A549 treated with CORT108297 at 1 μM for 4 hours (cell line): Measurements from ENCODE around the gene ITGA3. TPM values are rescaled to one million over a fixed set of nuclear protein-coding genes. Genes with fewer than 3 reads are reported as not detected.

Source experiments
- total RNA-seq: library from RNA; stranded (reverse); fragments of 200-300 nt; extraction: Qiagen RNA extraction; gene quantifications from 5 replicates; pipeline ENCODE4 v1.2.3, GENCODE V29; 2022

The ITGA3 gene
- total RNA-seq = 368 to 497 TPM (median 466 TPM) in 5 replicates

DNA sequence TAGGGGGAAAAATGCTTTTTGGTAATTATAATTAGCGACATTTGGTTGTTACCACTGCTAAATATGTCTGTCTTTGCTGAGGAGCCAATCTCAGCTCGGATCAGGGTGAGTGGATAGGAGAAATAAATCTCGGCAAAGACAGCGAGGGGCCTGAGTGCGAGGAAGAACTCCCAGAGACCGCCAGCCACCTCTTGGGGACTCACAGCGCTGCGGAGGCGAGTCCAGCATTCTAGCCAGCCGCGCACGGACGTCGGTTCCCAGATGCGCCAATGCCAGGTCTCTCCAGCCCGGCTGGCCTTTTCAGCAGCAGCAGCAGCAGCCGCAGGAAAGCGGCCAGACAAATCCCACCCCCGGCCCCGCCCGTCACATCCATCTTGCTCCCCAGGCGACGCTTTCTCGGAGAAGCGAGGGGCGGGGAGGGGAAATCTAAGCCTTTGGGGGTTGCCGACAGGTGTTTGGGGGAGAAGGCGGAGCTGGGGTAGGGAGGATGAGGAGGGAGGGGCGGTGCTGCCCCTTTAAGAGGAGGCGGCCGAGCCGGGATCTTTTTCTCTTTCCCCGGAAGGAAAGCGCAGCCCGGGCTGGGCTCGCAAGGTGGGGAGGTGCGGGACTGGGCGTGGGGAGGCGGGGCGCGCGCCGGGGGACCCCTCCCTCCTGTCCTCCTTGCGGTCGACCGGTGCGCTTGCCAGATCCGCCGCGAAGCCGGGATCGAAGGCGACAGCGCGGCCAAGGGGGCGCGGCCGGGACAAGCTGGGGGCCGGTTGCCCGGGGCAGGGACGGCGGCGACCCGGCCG is at the start of gene ITGA3:
Gene ITGA3 (plus strand): TSS at position 685 of the 791 bp plus-strand sequence. CDS start 330 bp downstream, outside the sequence.

DNA sequence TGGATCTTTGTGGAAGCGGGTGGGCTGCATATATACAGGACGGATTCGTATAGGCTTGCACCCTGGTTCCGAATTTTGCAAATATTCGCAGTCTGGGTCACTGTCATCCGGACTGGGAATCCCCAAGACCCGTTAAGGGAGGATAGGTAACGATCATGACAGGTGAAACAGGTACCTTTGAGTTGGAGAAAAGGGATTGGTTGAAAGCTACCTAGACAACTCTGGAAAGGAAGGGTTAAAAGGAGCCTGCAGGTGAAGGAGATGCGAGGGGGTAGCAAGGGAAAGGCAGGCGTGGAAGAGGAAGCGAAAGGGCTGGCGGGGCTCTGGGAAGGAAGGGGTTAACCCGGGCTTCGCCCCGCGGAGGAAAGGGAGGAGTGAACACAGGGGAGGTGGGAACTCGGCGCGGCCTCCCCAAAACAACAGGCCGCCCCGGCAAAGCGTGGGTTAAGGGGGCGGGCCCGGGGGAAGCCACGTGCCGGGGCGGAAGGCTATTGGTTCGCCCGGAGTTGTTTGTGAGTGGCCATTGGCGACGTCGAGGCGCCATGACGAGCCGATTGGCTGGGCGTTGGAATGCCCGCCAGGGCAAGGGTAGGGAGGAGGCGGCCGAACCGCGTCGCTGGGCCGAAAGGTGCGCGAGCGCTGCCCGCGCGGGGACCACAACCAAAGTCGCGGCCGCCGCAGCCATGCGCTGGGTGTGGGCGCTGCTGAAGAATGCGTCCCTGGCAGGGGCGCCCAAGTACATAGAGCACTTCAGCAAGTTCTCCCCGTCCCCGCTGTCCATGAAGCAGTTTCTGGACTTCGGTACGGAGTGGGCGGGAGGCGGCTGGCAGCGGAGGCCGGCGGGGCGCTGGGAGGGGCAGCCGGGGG is 39.1 kb downstream of the ITGA3 start, which contains the start of gene PDK2:
Gene PDK2 (plus strand): TSS at position 599 of the 867 bp plus-strand sequence. CDS start 85 bp downstream, at position 684.

DNA sequence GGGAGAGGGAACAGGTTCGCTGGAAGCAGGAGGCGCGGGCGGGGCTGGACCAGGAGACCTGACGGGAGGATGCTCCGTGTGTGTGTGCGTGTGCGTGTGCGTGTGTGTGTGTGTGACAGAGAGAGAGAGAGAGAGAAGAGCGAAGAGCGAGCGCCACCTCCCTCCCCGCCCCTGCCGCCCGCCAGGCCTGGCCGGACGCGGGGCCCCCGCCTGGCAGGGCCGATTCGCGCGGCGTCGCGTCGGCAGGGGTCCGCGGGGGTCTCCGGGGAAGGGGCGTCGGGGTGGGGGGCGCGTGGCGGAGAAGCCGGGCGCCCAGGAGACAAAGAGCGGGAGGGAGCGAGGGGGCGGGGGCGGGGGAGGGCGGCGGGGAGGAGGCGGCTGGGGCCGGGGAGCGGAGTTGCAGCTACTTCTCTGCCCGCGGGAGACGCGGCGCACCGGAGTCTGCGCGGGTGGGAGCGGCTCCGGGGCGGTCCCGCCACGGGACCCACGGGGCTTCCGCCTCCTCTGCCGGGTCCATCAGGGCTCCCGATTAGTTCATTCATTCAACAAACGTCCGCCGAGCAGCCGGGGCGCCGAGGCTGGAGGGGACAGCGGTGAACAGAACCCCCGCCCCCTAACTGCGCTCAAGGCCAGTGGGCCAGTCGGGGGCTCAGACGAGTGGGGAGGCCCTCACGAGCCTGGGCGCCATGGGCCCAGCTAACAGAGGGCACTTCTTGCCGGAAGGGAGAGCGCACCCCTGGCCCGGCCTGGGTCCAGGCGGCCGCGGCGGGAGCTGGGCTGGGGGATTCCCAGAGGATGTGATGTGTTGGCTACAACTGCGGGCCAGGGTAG is 74.0 kb downstream of the ITGA3 start, which contains the start of gene SAMD14:
Gene SAMD14 (minus strand): TSS at position 433 of the 831 bp plus-strand sequence. CDS start 5,201 bp downstream, outside the sequence.

Other genes with a start within 250 kb of the ITGA3 start
- not detected in 5 replicates for gene TAC4, start 208.0 kb upstream of the ITGA3 start, total RNA-seq
- 1.7 to 4.3 TPM (median 3.6 TPM) in 5 replicates for gene DLX4, start 86.9 kb upstream of the ITGA3 start, total RNA-seq
- 0.11 to 0.22 TPM (median 0.15 TPM) in 5 replicates for gene DLX3, start 60.9 kb upstream of the ITGA3 start, total RNA-seq
- gene PDK2, start 39.2 kb downstream of the ITGA3 start, total RNA-seq = 12.3 to 20.7 TPM (median 19.5 TPM) in 5 replicates
- gene SAMD14, start 74.0 kb downstream of the ITGA3 start, total RNA-seq = 0.27 to 0.95 TPM (median 0.49 TPM) in 5 replicates
- gene PPP1R9B, start 94.6 kb downstream of the ITGA3 start, total RNA-seq = 45.5 to 58.7 TPM (median 56.7 TPM) in 5 replicates
- gene SGCA, start 109.9 kb downstream of the ITGA3 start, total RNA-seq = 1.3 to 2.5 TPM (median 1.9 TPM) in 5 replicates
- gene COL1A1, start 145.5 kb downstream of the ITGA3 start, total RNA-seq = 5.1 to 11.3 TPM (median 10.2 TPM) in 5 replicates
- 19.2 to 32.5 TPM (median 24.2 TPM) in 5 replicates for gene TMEM92, start 218.4 kb downstream of the ITGA3 start, total RNA-seq